Transverse colon (tissue), 4 donors: ENCODE data around the gene EML1. TPM values are rescaled to one million over a fixed set of nuclear protein-coding genes. Genes with fewer than 3 reads are reported as not detected.

ENCODE experiments used
- DNase-seq: peaks from one replicate; pipeline ENCODE4 v3.0.0-alpha.2; 2019
- H3K27ac ChIP-seq, 4 donors: fragments of 200-600 bp; sonication (generic); 2 replicates each; pipeline ENCODE4 v1.5.1; 2016 to 2018; ENCODE audit warnings: inconsistent platforms in 4 of 4
- H3K27me3 ChIP-seq: fragments of 200-600 bp; sonication (generic); 2 replicates; pipeline ENCODE4 v1.5.1; 2017; ENCODE audit warnings: inconsistent platforms
- H3K36me3 ChIP-seq, 4 donors: fragments of 200-600 bp; sonication (generic); 2 replicates each; pipeline ENCODE4 v1.5.1; 2017 to 2019; ENCODE audit warnings: inconsistent platforms in 4 of 4
- H3K4me1 ChIP-seq, 4 donors: fragments of 200-600 bp; sonication (generic); 2 replicates each; pipeline ENCODE4 v1.5.1; 2017 to 2020; ENCODE audit warnings: inconsistent platforms in 4 of 4
- H3K4me3 ChIP-seq, 4 donors: fragments of 200-600 bp; sonication (generic); 1 replicate in 1 of 4; 2 replicates in 3 of 4; pipeline versions ENCODE4 v1.5.1 to v1.6.1; 2017 to 2019; ENCODE audit warnings: inconsistent platforms in 4 of 4
- H3K9me3 ChIP-seq, 2 donors: fragments of 200-600 bp; sonication (generic); 2 replicates each; pipeline ENCODE4 v1.5.1; 2017 to 2019; ENCODE audit warnings: inconsistent platforms in 2 of 2
- CTCF ChIP-seq, 5 experiments: fragments of 200-600 bp in 3 of 5; fragments of 450-650 bp in 2 of 5; sonication (generic) in 3 of 5; IDR thresholded peaks; 1 replicate in 2 of 5; 2 replicates in 3 of 5; pipeline ENCODE4 v1.5.1; 2016 to 2017; ENCODE audit warnings: antibody characterized with exemption in 5 of 5, inconsistent platforms in 3 of 5, mild to moderate bottlenecking in 2 of 5, moderate library complexity in 1 of 5
- EP300 ChIP-seq: sonication (generic); formaldehyde crosslinking; IDR thresholded peaks from one replicate; pipeline ENCODE4 v1.6.1; 2017; ENCODE audit warnings: antibody characterized with exemption, low read depth
- POLR2A ChIP-seq: fragments of 450-650 bp; IDR thresholded peaks from one replicate; pipeline ENCODE4 v1.6.1; 2016; ENCODE audit warnings: antibody characterized with exemption, mild to moderate bottlenecking, moderate library complexity
- POLR2AphosphoS5 ChIP-seq, 3 donors: sonication (generic); formaldehyde crosslinking; IDR thresholded peaks; one replicate each; pipeline ENCODE4 v1.6.1; 2016; ENCODE audit warnings: antibody characterized with exemption in 3 of 3
- WGBS, 2 donors: methylation state at CpG; one replicate each; pipeline ENCODE4 v1.1.5; 2018; ENCODE audit warnings: low coverage in 1 of 2; 5-methylcytosine and 5-hydroxymethylcytosine counted together
- in situ Hi-C, 4 donors: fragments of 200-750 bp; cut with MboI; loops; one replicate each; pipeline versions ENCODE4 v1.15.0 to v1.15.1; 2017; ENCODE audit warnings: low sequenced_read_pairs in 3 of 4, low pct_ligation_motif_present in 1 of 4, low pct_unique_long_range_greater_than_20kb in 1 of 4
- intact Hi-C: fragments of 100-400 bp; cut with DNase I; formaldehyde crosslinking; loops from one replicate; pipeline ENCODE4 v1.15.1; 2023; ENCODE audit warnings: low total_unique reads
- total RNA-seq, 4 donors: library from RNA; depleted of rRNA; stranded (reverse); fragments of >200 nt; gene quantifications; one replicate each; pipeline ENCODE4 v1.1.0, GENCODE V29; 2016

Gene EML1
- total RNA-seq, 4 donors from 2014 or later = 16.8 to 59.5 (median 21.9) TPM

DNA sequence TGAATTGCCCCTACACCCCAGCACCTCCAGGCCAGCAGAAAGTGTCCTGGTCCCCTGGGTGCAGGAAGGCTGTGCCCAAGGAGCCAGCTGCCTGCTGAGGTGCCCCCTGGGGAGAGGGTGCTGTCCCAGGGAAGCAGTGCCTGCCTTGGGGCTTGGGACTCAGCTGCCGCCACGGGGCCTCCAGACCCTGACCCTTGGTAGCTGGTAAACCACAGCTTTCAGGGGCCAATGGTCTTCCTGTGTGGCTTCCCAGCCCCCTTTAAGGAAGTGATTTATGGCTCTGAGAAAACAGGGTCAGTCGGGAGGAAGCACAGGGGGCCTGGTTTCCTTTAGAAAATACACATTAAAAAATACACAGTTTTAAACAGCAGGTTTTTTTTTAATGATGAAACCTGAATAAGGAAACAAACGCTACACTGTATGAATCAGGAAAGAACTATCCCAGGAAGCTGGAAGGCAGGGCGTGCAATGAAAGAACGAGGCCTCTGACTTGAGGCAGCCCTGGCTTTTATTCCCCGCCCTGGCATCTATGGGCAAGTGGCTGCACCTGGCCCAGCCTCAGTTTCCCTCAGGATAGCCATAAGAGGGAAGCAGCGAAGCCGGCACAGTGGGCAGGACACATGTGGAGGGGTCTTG, 40.6 kb upstream of the EML1 start:
- intact Hi-C loops = loop anchor here (5.0 kb wide), 1 partner anchor 35 kb away; no protein-coding TSS in a partner anchor
- Histone ChIP-seq H3K9me3 (no peaks in the 10 kb centered on the region), H3K36me3 (no peaks in the 10 kb centered on the region), H3K27me3 (peaks cover 7% of the 10 kb centered on the region), H3K27ac (peak overlapping the region; percentile 78 to 83 (median 80)), H3K4me3 (no peak overlapping the region), H3K4me1 (peaks cover 33 to 62% (median 41%) of the 10 kb centered on the region in 4 donors)
- in situ Hi-C loops = no loop called here
- WGBS, 2 donors = 22% methylated on average over 9 of the region's 9 CpGs; no CpG with 5 or more reads in 1 of the 2 donors
- TF ChIP-seq POLR2A (no peak), POLR2AphosphoS5 (IDR thresholded peaks at IDR 0.05) (no peak), CTCF (IDR thresholded peaks at IDR 0.05) (no peak), EP300 (no peak)
- DNase-seq = no peak

DNA sequence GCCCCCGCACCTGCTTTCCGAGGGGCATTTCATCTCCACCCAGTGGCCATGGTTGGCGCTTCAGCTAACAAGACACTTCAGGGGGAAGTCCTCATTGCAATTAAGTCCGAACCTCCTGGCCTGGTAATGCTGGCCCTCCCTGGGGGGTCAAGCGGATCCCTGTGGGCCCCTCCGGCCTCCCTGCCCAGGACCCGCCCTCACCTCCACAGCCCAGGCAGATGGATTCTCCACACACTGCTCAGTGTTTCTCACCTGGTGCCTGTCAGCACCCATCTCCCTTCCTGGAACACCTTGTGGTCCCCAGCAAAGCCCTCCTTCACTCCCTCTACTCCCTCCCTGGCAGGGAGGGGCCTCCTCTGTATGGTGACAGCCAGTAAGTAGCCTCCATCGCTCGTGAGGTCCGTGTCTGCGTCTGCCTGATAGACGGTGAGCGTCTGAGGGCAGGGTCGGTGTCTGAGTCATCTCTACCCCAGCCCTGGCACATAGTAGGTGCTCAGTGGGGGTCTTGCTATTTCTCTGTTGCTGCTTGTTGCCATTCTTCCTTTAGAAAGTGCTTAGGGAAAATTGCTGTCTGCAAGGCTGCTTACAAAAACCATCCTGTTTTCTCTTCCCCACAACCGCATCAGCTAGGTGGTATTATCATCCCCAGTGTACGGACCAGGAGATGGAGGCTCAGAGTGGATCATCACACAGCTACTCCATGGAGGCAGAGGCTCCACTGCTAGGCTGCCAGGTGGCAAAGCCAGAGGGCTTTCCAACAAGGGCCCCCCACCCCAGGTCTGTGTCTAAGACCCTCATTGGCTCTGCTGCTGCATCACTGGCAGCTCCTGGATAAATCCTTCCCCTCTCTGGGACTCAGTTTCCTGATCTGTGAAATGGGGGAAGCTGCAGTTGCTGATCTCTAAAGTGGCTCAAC, 39.7 kb upstream of the EML1 start:
- no peak for DNase-seq
- intact Hi-C loops = loop anchor here (5.0 kb wide), 1 partner anchor 34 kb away; no protein-coding TSS in a partner anchor
- in situ Hi-C loops = no loop called here
- Histone ChIP-seq H3K4me3 (no peak overlapping the region), H3K36me3 (no peaks in the 10 kb centered on the region), H3K27ac (peak overlapping the region; percentile 78 to 83 (median 80)), H3K27me3 (peaks cover 7% of the 10 kb centered on the region), H3K4me1 (peaks cover 33 to 70% (median 48%) of the 10 kb centered on the region in 4 donors), H3K9me3 (no peaks in the 10 kb centered on the region)
- no peak for TF ChIP-seq POLR2AphosphoS5 (IDR thresholded peaks at IDR 0.05)
- no peak for TF ChIP-seq POLR2A
- TF ChIP-seq EP300 = no peak
- TF ChIP-seq CTCF (IDR thresholded peaks at IDR 0.05) = no peak
- 57% methylated on average over 14 of the region's 16 CpGs; no CpG with 5 or more reads in 1 of the 2 donors for WGBS, 2 donors

DNA sequence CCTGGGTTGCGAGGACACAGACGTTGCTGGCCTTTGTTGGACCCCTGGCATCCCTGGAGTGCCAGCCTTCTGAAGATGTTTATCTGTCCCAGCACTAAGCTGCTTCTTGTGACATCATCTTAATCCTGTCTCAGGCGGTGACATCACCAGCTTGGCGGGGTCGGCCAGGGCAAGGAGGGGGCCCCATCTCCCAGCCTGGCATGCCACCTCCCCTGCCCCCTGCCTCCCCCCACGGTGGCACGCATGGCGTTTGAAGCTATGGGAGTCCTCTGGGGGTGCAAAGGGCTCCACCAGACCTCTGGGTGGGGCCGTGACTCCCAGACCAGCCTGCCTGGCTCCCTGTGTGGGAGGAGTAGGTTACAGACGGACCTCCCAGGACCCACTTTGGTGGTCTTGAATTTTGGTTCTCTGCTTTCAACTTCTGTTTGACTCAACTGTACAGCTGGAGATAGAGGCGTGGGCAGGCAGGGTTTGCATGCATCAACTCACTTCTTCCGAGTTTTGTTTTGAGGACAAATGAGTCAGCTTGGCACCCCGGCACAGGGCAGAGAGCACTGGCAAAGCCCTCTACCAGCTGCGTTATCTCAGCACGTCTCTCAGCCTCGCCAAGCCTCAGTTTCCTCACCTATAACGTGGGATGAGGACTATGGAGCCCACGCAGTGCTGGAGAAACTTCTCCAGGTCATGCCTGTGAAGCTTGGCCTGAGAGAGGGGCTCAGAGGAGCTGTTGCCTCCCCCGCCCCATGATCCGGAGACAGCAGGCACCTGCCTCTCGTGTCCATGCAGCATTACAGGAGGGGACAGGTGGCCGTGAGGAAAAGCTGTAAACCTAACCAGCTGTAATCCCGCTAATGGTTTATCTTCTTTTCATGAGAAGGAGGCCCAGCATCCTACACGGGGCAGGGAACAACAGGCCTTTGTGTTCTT, 38.8 kb upstream of the EML1 start:
- no peak for DNase-seq
- H3K27ac ChIP-seq = peak overlapping the region; percentile 78 to 83 (median 80)
- H3K36me3 ChIP-seq = no peaks in the 10 kb centered on the region
- WGBS, 2 donors = 39 to 70% methylated on average over 2 to 24 of the region's 24 CpGs
- TF ChIP-seq EP300 (no peak), POLR2A (no peak), POLR2AphosphoS5 (IDR thresholded peaks at IDR 0.05) (no peak), CTCF (IDR thresholded peaks at IDR 0.05) (no peak)
- peaks cover 7% of the 10 kb centered on the region for H3K27me3 ChIP-seq
- H3K9me3 ChIP-seq = no peaks in the 10 kb centered on the region
- peaks cover 33 to 66% (median 49%) of the 10 kb centered on the region in 4 donors for H3K4me1 ChIP-seq
- intact Hi-C loops (loop anchor here (5.0 kb wide), 1 partner anchor 33 kb away; no protein-coding TSS in a partner anchor), in situ Hi-C loops (no loop called here)
- H3K4me3 ChIP-seq = no peak overlapping the region
